Vagina (tissue), 2 donors: ENCODE results near the gene SPOCK1. TPM values are rescaled to one million over a fixed set of nuclear protein-coding genes. Genes with fewer than 3 reads are reported as not detected.

Experiments
- DNase-seq, 2 donors: peaks; one replicate each; pipeline ENCODE4 v3.0.0-alpha.2; 2017; ENCODE audit errors: extremely low spot score in 2 of 2
- H3K27ac ChIP-seq: fragments of 200-600 bp; sonication (generic); one replicate; pipeline ENCODE4 v1.5.1; 2019
- H3K27me3 ChIP-seq: fragments of 200-600 bp; sonication (generic); one replicate; pipeline ENCODE4 v1.5.1; 2019
- H3K36me3 ChIP-seq, 2 donors: fragments of 200-600 bp; sonication (generic); one replicate each; pipeline ENCODE4 v1.5.1; 2017 to 2019
- H3K4me1 ChIP-seq: fragments of 200-600 bp; sonication (generic); one replicate; pipeline ENCODE4 v1.5.1; 2019
- H3K4me3 ChIP-seq, 2 donors: fragments of 200-600 bp; sonication (generic); 1 replicate in 1 of 2; 2 replicates in 1 of 2; pipeline ENCODE4 v1.5.1; 2016 to 2019
- H3K9me3 ChIP-seq: fragments of 200-600 bp; sonication (generic); one replicate; pipeline ENCODE4 v1.5.1; 2019
- CTCF ChIP-seq, 3 experiments: fragments of 450-650 bp in 2 of 3; fragments of 200-600 bp in 1 of 3; sonication (generic) in 1 of 3; IDR thresholded peaks; one replicate each; pipeline ENCODE4 v1.5.1; 2017 to 2019; ENCODE audit warnings: antibody characterized with exemption in 3 of 3, mild to moderate bottlenecking in 2 of 3, moderate library complexity in 2 of 3
- POLR2A ChIP-seq, 2 donors: fragments of 450-650 bp; IDR thresholded peaks; one replicate each; pipeline ENCODE4 v1.6.1; 2017; ENCODE audit warnings: antibody characterized with exemption in 2 of 2, mild to moderate bottlenecking in 2 of 2, moderate library complexity in 2 of 2
- POLR2AphosphoS5 ChIP-seq, 2 donors: sonication (generic); formaldehyde crosslinking; IDR thresholded peaks; one replicate each; pipeline ENCODE4 v1.9.0; 2017; ENCODE audit warnings: antibody characterized with exemption in 2 of 2, mild to moderate bottlenecking in 2 of 2, low read depth in 1 of 2; ENCODE audit not compliant: insufficient read depth in 1 of 2
- intact Hi-C: fragments of 100-400 bp; cut with DNase I; formaldehyde crosslinking; loops from one replicate; pipeline ENCODE4 v1.15.1; 2023
- total RNA-seq: library from RNA; depleted of rRNA; stranded (reverse); fragments of >200 nt; gene quantifications from one replicate; pipeline ENCODE4 v1.2.3, GENCODE V29; 2016

The SPOCK1 gene
- total RNA-seq, 1 donor from 2014 or later = 70.7 TPM

GRCh38 chr5:137374110-137374714 is 124.9 kb downstream of the SPOCK1 start:
- DNase-seq = no peak

DNA sequence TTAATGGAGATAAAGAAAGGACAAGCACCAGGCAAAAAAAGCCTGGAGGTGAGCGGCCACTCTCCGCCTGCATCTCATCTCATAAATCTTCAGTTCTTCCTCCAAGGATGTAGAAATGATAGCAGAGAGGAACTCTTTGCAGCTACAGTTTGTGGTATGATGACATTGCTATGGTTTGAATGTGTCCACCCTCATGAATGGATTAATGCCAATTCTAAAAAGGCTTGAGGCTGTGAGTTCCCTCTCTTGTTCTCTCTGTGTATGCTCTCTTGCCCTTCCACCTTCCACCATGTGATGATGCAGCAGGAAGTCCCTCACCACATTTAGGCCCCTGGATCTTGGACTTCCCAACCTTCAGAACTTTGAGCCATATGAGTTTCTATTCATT is 126.4 kb downstream of the SPOCK1 start:
- TF ChIP-seq POLR2AphosphoS5 (IDR thresholded peaks at IDR 0.05; ENCODE audit: insufficient read depth in 1 of 2, low read depth in 1 of 2) (no peak), POLR2A (IDR thresholded peaks at IDR 0.05) (no peak), CTCF (IDR thresholded peaks at IDR 0.05) (no peak)
- intact Hi-C loops = no loop called here
- H3K27ac ChIP-seq = no peak overlapping the region
- no peak overlapping the region for H3K4me3 ChIP-seq
- no peaks in the 10 kb centered on the region for H3K27me3 ChIP-seq
- H3K36me3 ChIP-seq = no peaks in the 10 kb centered on the region
- no peaks in the 10 kb centered on the region for H3K4me1 ChIP-seq
- no peak for DNase-seq
- H3K9me3 ChIP-seq = no peaks in the 10 kb centered on the region

More at GRCh38 chr5:137374110-137374714, 124.9 kb downstream of the SPOCK1 start:
- no peak overlapping the region for H3K27ac ChIP-seq
- no peak overlapping the region for H3K4me3 ChIP-seq
- no peaks in the 10 kb centered on the region for H3K9me3 ChIP-seq
- no peaks in the 10 kb centered on the region for H3K27me3 ChIP-seq
- intact Hi-C loops = no loop called here
- TF ChIP-seq POLR2AphosphoS5 (IDR thresholded peaks at IDR 0.05; ENCODE audit: insufficient read depth in 1 of 2, low read depth in 1 of 2) (no peak), CTCF (IDR thresholded peaks at IDR 0.05) (no peak), POLR2A (IDR thresholded peaks at IDR 0.05) (no peak)
- H3K4me1 ChIP-seq = no peaks in the 10 kb centered on the region
- H3K36me3 ChIP-seq = no peaks in the 10 kb centered on the region

GRCh38 chr5:137372016-137372772 is 126.9 kb downstream of the SPOCK1 start:
- TF ChIP-seq CTCF (IDR thresholded peaks at IDR 0.05) (no peak), POLR2AphosphoS5 (IDR thresholded peaks at IDR 0.05; ENCODE audit: insufficient read depth in 1 of 2, low read depth in 1 of 2) (no peak), POLR2A (IDR thresholded peaks at IDR 0.05) (no peak)
- no peaks in the 10 kb centered on the region for H3K4me1 ChIP-seq
- DNase-seq = no peak
- no peaks in the 10 kb centered on the region for H3K36me3 ChIP-seq
- H3K4me3 ChIP-seq = no peak overlapping the region
- no peaks in the 10 kb centered on the region for H3K9me3 ChIP-seq
- intact Hi-C loops = no loop called here
- H3K27ac ChIP-seq = no peak overlapping the region
- H3K27me3 ChIP-seq = no peaks in the 10 kb centered on the region

DNA sequence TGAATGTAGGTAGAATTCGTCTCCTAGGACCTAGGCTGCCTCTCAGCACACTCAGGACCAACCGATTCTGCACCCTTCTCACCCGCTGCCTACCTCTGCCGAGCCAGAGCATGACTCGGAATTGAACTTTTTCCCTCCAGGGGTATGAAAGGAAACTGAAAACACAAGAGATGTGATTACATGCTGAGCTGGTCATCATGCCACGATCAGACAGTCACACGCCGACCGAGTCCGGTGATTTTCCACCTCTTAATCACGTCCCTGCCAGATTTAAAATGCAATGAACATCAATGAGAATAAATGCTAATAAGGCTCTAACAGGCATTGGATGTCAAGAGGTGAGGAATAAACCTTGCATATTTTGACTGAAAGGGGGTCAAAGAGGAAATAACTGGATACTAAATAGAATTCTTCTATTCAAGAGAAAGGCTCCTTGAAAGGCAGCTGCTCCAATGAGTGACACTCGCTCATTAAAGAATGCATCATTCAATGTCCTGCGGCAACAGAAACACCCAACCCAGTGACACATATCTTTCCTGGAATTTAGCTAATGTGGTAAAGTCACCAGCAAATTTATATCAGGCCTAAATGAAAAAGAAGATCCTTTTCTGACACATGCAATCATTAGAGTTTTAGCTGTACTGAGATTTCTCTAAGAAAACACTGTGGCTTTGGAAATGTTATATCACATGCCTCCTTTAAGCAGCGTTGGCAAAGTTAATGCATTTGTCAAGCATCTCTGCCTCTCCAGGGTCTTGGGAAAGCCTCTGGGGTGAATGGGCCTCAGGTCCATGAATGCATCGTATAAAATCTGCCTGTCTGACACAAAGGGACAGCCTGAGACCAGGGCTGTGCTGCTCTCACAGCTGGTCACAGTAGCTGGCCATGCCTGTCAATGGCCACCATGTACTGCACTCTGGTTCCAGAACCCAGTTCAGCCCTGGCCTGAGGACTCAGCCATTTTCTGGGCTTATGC is 128.7 kb downstream of the SPOCK1 start:
- DNase-seq = no peak
- no peak for TF ChIP-seq CTCF (IDR thresholded peaks at IDR 0.05)
- no peak for TF ChIP-seq POLR2AphosphoS5 (IDR thresholded peaks at IDR 0.05; ENCODE audit: insufficient read depth in 1 of 2, low read depth in 1 of 2)
- intact Hi-C loops = no loop called here

More for the DNA sequence above, 128.7 kb downstream of the SPOCK1 start:
- H3K27ac ChIP-seq = no peak overlapping the region
- no peaks in the 10 kb centered on the region for H3K36me3 ChIP-seq
- no peaks in the 10 kb centered on the region for H3K27me3 ChIP-seq
- no peak overlapping the region for H3K4me3 ChIP-seq
- H3K4me1 ChIP-seq = no peaks in the 10 kb centered on the region
- no peaks in the 10 kb centered on the region for H3K9me3 ChIP-seq
